GM23338 (cell line): ENCODE data around the gene CCDC38. TPM values are rescaled to one million over a fixed set of nuclear protein-coding genes. Genes with fewer than 3 reads are reported as not detected.

Source experiments
- ATAC-seq: fragments of 200-7000 bp; cut with Tn5 transposase; 3 replicates; pipeline ENCODE4 v1.9.1; 2020
- DNase-seq: peaks from one replicate; pipeline ENCODE4 v3.0.0-alpha.2; 2015; ENCODE audit warnings: low spot score
- H2AFZ ChIP-seq: fragments of 200-600 bp; sonication (generic); 2 replicates; pipeline ENCODE4 v1.8.0; 2016; ENCODE audit warnings: antibody characterized with exemption, mild to moderate bottlenecking, moderate library complexity
- H3F3A ChIP-seq: fragments of 200-600 bp; sonication (generic); replicated peaks from 2 replicates; pipeline ENCODE4 v1.8.0; 2017; ENCODE audit warnings: antibody characterized with exemption, mixed run types, low read depth
- H3K27ac ChIP-seq: fragments of 200-600 bp; sonication (generic); 2 replicates; pipeline ENCODE4 v1.6.1; 2016; ENCODE audit warnings: low read depth
- H3K27me3 ChIP-seq: fragments of 200-600 bp; sonication (generic); 2 replicates; pipeline ENCODE4 v1.8.0; 2016; ENCODE audit warnings: mild to moderate bottlenecking, mixed run types, moderate library complexity; ENCODE audit not compliant: insufficient read depth
- H3K36me3 ChIP-seq: fragments of 200-600 bp; sonication (generic); 2 replicates; pipeline ENCODE4 v1.8.0; 2016; ENCODE audit warnings: mild to moderate bottlenecking; ENCODE audit not compliant: insufficient read depth
- H3K4me1 ChIP-seq: fragments of 200-600 bp; sonication (generic); 2 replicates; pipeline ENCODE4 v1.8.0; 2016; ENCODE audit warnings: mild to moderate bottlenecking, moderate library complexity; ENCODE audit not compliant: insufficient read depth
- H3K4me2 ChIP-seq: fragments of 200-600 bp; sonication (generic); 2 replicates; pipeline ENCODE4 v1.7.1; 2017; ENCODE audit warnings: mixed run types
- H3K4me3 ChIP-seq: fragments of 200-600 bp; sonication (generic); 2 replicates; pipeline ENCODE4 v1.6.1; 2016; ENCODE audit warnings: mixed run types
- H3K79me2 ChIP-seq: fragments of 200-600 bp; sonication (generic); replicated peaks from 2 replicates; pipeline ENCODE4 v1.8.0; 2017; ENCODE audit warnings: mild to moderate bottlenecking; ENCODE audit not compliant: insufficient read depth
- H3K9me2 ChIP-seq: fragments of 200-600 bp; sonication (generic); 2 replicates; pipeline ENCODE4 v1.8.0; 2017; ENCODE audit not compliant: insufficient read depth
- H4K20me1 ChIP-seq: fragments of 200-600 bp; sonication (generic); replicated peaks from 2 replicates; pipeline ENCODE4 v1.8.0; 2017; ENCODE audit warnings: mild to moderate bottlenecking; ENCODE audit not compliant: insufficient read depth
- H3K27ac Mint-ChIP-seq: 2 replicates; pipeline ENCODE4 v1.8.0; 2020; ENCODE audit warnings: inconsistent platforms, mild to moderate bottlenecking, moderate library complexity, mixed read lengths
- H3K27me3 Mint-ChIP-seq: 3 replicates; pipeline ENCODE4 v1.8.0; 2022; ENCODE audit warnings: low read depth, mild to moderate bottlenecking, moderate library complexity, mixed read lengths, inconsistent platforms; ENCODE audit not compliant: insufficient read depth, poor library complexity
- H3K36me3 Mint-ChIP-seq: 3 replicates; pipeline ENCODE4 v1.8.0; 2021; ENCODE audit warnings: low read depth, mild to moderate bottlenecking, inconsistent platforms, moderate library complexity, mixed read lengths
- H3K4me1 Mint-ChIP-seq: 3 replicates; pipeline ENCODE4 v1.8.0; 2020; ENCODE audit warnings: mild to moderate bottlenecking, inconsistent platforms, mixed read lengths
- H3K4me3 Mint-ChIP-seq: 3 replicates; pipeline ENCODE4 v1.8.0; 2021; ENCODE audit warnings: moderate library complexity, mild to moderate bottlenecking, inconsistent platforms, mixed read lengths
- H3K9me3 Mint-ChIP-seq: 3 replicates; pipeline ENCODE4 v1.8.0; 2020; ENCODE audit warnings: moderate library complexity, mild to moderate bottlenecking, inconsistent platforms, mixed read lengths
- CREB1 ChIP-seq: fragments of 250-450 bp; sonication (Bioruptor Pico); IDR thresholded peaks from 2 replicates; pipeline ENCODE4 v1.5.0; 2020; ENCODE audit warnings: low read depth, mild to moderate bottlenecking, moderate library complexity
- EZH2 ChIP-seq: fragments of 200-600 bp; sonication (generic); IDR thresholded peaks from one replicate; pipeline ENCODE4 v1.8.0; 2017; ENCODE audit warnings: antibody characterized with exemption, mild to moderate bottlenecking, low read depth; ENCODE audit not compliant: unreplicated experiment
- EZH2phosphoT487 ChIP-seq: fragments of 200-600 bp; sonication (generic); IDR thresholded peaks from one replicate; pipeline ENCODE4 v1.8.1; 2018; ENCODE audit warnings: antibody characterized with exemption; ENCODE audit not compliant: unreplicated experiment
- JUNB ChIP-seq: IDR thresholded peaks from one replicate; pipeline ENCODE4 v1.6.1; 2016; ENCODE audit warnings: antibody characterized with exemption; ENCODE audit not compliant: unreplicated experiment
- NANOG ChIP-seq: IDR thresholded peaks from 2 replicates; pipeline ENCODE4 v1.6.1; 2016; ENCODE audit warnings: antibody characterized with exemption, borderline replicate concordance
- POLR2AphosphoS5 ChIP-seq: IDR thresholded peaks from 2 replicates; pipeline ENCODE4 v1.6.1; 2016; ENCODE audit warnings: antibody characterized with exemption, low read depth
- STAT1 ChIP-seq: IDR thresholded peaks from one replicate; pipeline ENCODE4 v1.6.1; 2016; ENCODE audit warnings: antibody characterized with exemption; ENCODE audit not compliant: unreplicated experiment
- ZNF114 ChIP-seq: fragments of 250-450 bp; sonication (Bioruptor Pico); IDR thresholded peaks from 2 replicates; pipeline ENCODE4 v1.5.0; 2020; ENCODE audit warnings: mild to moderate bottlenecking, moderate library complexity
- ZNF331 ChIP-seq: fragments of 250-450 bp; sonication (Bioruptor Pico); IDR thresholded peaks from 2 replicates; pipeline ENCODE4 v1.5.0; 2020; ENCODE audit warnings: low read depth, mild to moderate bottlenecking, moderate library complexity
- polyA plus RNA-seq: library from polyadenylated mRNA; unstranded; fragments of >200 nt; fragmentation: Nextera tagmentation; extraction: Ambion mirVana; gene quantifications from 2 replicates; pipeline ENCODE4 v1.2.1, GENCODE V29; 2016
- total RNA-seq: library from RNA; depleted of rRNA; stranded (reverse); fragments of >200 nt; shearing (Covaris generic); gene quantifications from 2 replicates; pipeline ENCODE4 v1.2.3, GENCODE V29; 2014
- TF ChIP-seq, protein P1 (sequence below), 2 experiments: fragments of 200-600 bp in 1 of 2; sonication (generic) in 1 of 2; conservative IDR thresholded peaks; 2 replicates each; pipeline versions ENCODE4 v1.5.1 to v1.6.1; 2016 to 2017; ENCODE audit warnings: antibody characterized with exemption in 2 of 2, low read depth in 2 of 2, mild to moderate bottlenecking in 2 of 2, moderate library complexity in 1 of 2
- TF ChIP-seq, protein P2 (sequence below): IDR thresholded peaks from 2 replicates; pipeline ENCODE4 v1.6.1; 2016; ENCODE audit warnings: antibody characterized with exemption
- TF ChIP-seq, protein P3 (sequence below): fragments of 250-450 bp; sonication (Bioruptor Pico); IDR thresholded peaks from 2 replicates; pipeline ENCODE4 v1.5.0; 2020; ENCODE audit warnings: mild to moderate bottlenecking, moderate library complexity
- TF ChIP-seq, protein P4 (sequence below): IDR thresholded peaks from one replicate; pipeline ENCODE4 v1.6.1; 2018; ENCODE audit warnings: antibody characterized with exemption; ENCODE audit not compliant: unreplicated experiment

CCDC38 gene
- total and polyA plus RNA-seq, 2 experiments from 2014 or later, result not detected

DNA sequence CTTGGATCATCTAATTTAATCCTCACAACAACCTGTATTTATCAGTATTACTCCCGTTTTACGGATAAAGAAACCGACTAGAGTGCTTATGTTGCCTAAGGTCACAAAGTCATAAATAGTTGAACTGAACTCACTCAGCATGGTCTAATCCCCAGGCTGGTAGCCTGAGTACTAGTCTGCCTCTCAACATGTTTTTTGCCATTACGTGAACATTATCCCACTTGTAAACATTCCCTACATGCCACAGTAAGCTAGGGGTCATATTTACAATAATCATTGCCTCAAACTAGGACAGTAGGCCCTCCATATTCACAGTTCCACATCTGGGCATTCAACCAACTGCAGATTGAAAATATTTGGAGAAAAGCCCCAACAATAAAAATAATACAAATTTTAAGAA lies 71.5 kb downstream of the CCDC38 start:
- TF ChIP-seq, protein P1, sequence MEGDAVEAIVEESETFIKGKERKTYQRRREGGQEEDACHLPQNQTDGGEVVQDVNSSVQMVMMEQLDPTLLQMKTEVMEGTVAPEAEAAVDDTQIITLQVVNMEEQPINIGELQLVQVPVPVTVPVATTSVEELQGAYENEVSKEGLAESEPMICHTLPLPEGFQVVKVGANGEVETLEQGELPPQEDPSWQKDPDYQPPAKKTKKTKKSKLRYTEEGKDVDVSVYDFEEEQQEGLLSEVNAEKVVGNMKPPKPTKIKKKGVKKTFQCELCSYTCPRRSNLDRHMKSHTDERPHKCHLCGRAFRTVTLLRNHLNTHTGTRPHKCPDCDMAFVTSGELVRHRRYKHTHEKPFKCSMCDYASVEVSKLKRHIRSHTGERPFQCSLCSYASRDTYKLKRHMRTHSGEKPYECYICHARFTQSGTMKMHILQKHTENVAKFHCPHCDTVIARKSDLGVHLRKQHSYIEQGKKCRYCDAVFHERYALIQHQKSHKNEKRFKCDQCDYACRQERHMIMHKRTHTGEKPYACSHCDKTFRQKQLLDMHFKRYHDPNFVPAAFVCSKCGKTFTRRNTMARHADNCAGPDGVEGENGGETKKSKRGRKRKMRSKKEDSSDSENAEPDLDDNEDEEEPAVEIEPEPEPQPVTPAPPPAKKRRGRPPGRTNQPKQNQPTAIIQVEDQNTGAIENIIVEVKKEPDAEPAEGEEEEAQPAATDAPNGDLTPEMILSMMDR (conservative IDR thresholded peaks at IDR 0.05; ENCODE audit: low read depth in 2 of 2), result no peak
- TF ChIP-seq, protein P2, sequence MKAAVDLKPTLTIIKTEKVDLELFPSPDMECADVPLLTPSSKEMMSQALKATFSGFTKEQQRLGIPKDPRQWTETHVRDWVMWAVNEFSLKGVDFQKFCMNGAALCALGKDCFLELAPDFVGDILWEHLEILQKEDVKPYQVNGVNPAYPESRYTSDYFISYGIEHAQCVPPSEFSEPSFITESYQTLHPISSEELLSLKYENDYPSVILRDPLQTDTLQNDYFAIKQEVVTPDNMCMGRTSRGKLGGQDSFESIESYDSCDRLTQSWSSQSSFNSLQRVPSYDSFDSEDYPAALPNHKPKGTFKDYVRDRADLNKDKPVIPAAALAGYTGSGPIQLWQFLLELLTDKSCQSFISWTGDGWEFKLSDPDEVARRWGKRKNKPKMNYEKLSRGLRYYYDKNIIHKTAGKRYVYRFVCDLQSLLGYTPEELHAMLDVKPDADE, result no peak
- TF ChIP-seq, protein P3, sequence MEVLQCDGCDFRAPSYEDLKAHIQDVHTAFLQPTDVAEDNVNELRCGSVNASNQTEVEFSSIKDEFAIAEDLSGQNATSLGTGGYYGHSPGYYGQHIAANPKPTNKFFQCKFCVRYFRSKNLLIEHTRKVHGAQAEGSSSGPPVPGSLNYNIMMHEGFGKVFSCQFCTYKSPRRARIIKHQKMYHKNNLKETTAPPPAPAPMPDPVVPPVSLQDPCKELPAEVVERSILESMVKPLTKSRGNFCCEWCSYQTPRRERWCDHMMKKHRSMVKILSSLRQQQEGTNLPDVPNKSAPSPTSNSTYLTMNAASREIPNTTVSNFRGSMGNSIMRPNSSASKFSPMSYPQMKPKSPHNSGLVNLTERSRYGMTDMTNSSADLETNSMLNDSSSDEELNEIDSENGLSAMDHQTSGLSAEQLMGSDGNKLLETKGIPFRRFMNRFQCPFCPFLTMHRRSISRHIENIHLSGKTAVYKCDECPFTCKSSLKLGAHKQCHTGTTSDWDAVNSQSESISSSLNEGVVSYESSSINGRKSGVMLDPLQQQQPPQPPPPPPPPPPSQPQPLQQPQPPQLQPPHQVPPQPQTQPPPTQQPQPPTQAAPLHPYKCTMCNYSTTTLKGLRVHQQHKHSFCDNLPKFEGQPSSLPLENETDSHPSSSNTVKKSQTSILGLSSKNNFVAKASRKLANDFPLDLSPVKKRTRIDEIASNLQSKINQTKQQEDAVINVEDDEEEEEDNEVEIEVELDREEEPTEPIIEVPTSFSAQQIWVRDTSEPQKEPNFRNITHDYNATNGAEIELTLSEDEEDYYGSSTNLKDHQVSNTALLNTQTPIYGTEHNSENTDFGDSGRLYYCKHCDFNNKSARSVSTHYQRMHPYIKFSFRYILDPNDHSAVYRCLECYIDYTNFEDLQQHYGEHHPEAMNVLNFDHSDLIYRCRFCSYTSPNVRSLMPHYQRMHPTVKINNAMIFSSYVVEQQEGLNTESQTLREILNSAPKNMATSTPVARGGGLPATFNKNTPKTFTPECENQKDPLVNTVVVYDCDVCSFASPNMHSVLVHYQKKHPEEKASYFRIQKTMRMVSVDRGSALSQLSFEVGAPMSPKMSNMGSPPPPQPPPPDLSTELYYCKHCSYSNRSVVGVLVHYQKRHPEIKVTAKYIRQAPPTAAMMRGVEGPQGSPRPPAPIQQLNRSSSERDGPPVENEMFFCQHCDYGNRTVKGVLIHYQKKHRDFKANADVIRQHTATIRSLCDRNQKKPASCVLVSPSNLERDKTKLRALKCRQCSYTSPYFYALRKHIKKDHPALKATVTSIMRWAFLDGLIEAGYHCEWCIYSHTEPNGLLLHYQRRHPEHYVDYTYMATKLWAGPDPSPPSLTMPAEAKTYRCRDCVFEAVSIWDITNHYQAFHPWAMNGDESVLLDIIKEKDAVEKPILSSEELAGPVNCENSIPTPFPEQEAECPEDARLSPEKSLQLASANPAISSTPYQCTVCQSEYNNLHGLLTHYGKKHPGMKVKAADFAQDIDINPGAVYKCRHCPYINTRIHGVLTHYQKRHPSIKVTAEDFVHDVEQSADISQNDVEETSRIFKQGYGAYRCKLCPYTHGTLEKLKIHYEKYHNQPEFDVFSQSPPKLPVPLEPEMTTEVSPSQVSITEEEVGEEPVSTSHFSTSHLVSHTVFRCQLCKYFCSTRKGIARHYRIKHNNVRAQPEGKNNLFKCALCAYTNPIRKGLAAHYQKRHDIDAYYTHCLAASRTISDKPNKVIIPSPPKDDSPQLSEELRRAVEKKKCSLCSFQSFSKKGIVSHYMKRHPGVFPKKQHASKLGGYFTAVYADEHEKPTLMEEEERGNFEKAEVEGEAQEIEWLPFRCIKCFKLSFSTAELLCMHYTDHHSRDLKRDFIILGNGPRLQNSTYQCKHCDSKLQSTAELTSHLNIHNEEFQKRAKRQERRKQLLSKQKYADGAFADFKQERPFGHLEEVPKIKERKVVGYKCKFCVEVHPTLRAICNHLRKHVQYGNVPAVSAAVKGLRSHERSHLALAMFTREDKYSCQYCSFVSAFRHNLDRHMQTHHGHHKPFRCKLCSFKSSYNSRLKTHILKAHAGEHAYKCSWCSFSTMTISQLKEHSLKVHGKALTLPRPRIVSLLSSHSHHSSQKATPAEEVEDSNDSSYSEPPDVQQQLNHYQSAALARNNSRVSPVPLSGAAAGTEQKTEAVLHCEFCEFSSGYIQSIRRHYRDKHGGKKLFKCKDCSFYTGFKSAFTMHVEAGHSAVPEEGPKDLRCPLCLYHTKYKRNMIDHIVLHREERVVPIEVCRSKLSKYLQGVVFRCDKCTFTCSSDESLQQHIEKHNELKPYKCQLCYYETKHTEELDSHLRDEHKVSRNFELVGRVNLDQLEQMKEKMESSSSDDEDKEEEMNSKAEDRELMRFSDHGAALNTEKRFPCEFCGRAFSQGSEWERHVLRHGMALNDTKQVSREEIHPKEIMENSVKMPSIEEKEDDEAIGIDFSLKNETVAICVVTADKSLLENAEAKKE, result no peak
- TF ChIP-seq ZNF114 (no peak), NANOG (no peak), CREB1 (no peak), STAT1 (no peak), EZH2 (no peak), JUNB (no peak), POLR2AphosphoS5 (no peak), ZNF331 (no peak), EZH2phosphoT487 (no peak)
- TF ChIP-seq, protein P4, sequence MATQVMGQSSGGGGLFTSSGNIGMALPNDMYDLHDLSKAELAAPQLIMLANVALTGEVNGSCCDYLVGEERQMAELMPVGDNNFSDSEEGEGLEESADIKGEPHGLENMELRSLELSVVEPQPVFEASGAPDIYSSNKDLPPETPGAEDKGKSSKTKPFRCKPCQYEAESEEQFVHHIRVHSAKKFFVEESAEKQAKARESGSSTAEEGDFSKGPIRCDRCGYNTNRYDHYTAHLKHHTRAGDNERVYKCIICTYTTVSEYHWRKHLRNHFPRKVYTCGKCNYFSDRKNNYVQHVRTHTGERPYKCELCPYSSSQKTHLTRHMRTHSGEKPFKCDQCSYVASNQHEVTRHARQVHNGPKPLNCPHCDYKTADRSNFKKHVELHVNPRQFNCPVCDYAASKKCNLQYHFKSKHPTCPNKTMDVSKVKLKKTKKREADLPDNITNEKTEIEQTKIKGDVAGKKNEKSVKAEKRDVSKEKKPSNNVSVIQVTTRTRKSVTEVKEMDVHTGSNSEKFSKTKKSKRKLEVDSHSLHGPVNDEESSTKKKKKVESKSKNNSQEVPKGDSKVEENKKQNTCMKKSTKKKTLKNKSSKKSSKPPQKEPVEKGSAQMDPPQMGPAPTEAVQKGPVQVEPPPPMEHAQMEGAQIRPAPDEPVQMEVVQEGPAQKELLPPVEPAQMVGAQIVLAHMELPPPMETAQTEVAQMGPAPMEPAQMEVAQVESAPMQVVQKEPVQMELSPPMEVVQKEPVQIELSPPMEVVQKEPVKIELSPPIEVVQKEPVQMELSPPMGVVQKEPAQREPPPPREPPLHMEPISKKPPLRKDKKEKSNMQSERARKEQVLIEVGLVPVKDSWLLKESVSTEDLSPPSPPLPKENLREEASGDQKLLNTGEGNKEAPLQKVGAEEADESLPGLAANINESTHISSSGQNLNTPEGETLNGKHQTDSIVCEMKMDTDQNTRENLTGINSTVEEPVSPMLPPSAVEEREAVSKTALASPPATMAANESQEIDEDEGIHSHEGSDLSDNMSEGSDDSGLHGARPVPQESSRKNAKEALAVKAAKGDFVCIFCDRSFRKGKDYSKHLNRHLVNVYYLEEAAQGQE, result no peak
- H3K4me3 ChIP-seq, result no peak overlapping the region
- no peak overlapping the region for H3K4me2 ChIP-seq
- ATAC-seq, result no peak
- no peak overlapping the region for H3K4me3 Mint-ChIP-seq
- no peaks in the 10 kb centered on the region for H3K27me3 Mint-ChIP-seq
- H3K27me3 ChIP-seq, result no peaks in the 10 kb centered on the region
- H3K4me1 Mint-ChIP-seq, result peaks cover 24% of the 10 kb centered on the region
- peaks cover under 1% of the 10 kb centered on the region; the same call in 1 of the 3 replicates for H3K9me3 Mint-ChIP-seq
- H3K36me3 Mint-ChIP-seq, result peaks cover 31% of the 10 kb centered on the region; the same call in 2 of the 3 replicates
- H3K36me3 ChIP-seq, result peaks cover 22% of the 10 kb centered on the region
- H3K27ac Mint-ChIP-seq, result no peak overlapping the region
- peaks cover 30% of the 10 kb centered on the region for H3K4me1 ChIP-seq
- no peak overlapping the region for H2AFZ ChIP-seq
- H3K79me2 ChIP-seq, result no peaks in the 10 kb centered on the region; the same call in 1 of the 2 replicates
- no peaks in the 10 kb centered on the region; the same call in none of the 2 replicates for H4K20me1 ChIP-seq
- no peaks in the 10 kb centered on the region for H3K9me2 ChIP-seq
- H3K27ac ChIP-seq, result no peak overlapping the region
- no peaks in the 10 kb centered on the region for H3F3A ChIP-seq
- DNase-seq, result no peak
